Astrocyte (in vitro differentiated cells and primary cell): ENCODE measurements around the gene SCUBE1. TPM values are rescaled to one million over a fixed set of nuclear protein-coding genes. Genes with fewer than 3 reads are reported as not detected.

Experiments
- DNase-seq: peaks from one replicate; pipeline ENCODE4 v3.0.0-alpha.2; 2010; ENCODE audit warnings: low read depth
- FAIRE-seq: peaks from 2 replicates; lab custom pipeline; 2011; peaks lifted over from hg19 to GRCh38; lab: Jason Lieb, UNC
- H2AFZ ChIP-seq: 2 replicates; pipeline ENCODE4 v1.6.0; 2012; ENCODE audit warnings: low read depth, low read length, inconsistent platforms
- H3K27ac ChIP-seq: 2 replicates; pipeline ENCODE4 v1.5.1; 2011; ENCODE audit warnings: low read depth, low read length, inconsistent platforms
- H3K27me3 ChIP-seq: 2 replicates; pipeline ENCODE4 v1.6.0; 2011; ENCODE audit warnings: low read length, inconsistent platforms; ENCODE audit not compliant: insufficient read depth
- H3K36me3 ChIP-seq: 2 replicates; pipeline ENCODE4 v1.5.1; 2011; ENCODE audit warnings: low read length, inconsistent platforms; ENCODE audit not compliant: insufficient read depth
- H3K4me1 ChIP-seq: 2 replicates; pipeline ENCODE4 v1.5.1; 2011; ENCODE audit warnings: low read length, inconsistent platforms; ENCODE audit not compliant: insufficient read depth
- H3K4me2 ChIP-seq: 2 replicates; pipeline ENCODE4 v1.6.0; 2012; ENCODE audit warnings: low read length, inconsistent platforms
- H3K4me3 ChIP-seq: 2 replicates; pipeline ENCODE4 v1.5.1; 2011; ENCODE audit warnings: low read depth, mild to moderate bottlenecking, low read length, inconsistent platforms; ENCODE audit not compliant: insufficient read depth
- H3K79me2 ChIP-seq: 2 replicates; pipeline ENCODE4 v1.6.0; 2012; ENCODE audit warnings: mild to moderate bottlenecking, low read length, inconsistent platforms; ENCODE audit not compliant: insufficient read depth
- H3K9ac ChIP-seq: 2 replicates; pipeline ENCODE4 v1.6.0; 2012; ENCODE audit warnings: mild to moderate bottlenecking, low read length, inconsistent platforms
- H3K9me3 ChIP-seq: 2 replicates; pipeline ENCODE4 v1.5.1; 2012; ENCODE audit warnings: low read depth, mild to moderate bottlenecking, low read length, inconsistent platforms; ENCODE audit not compliant: insufficient read depth
- H4K20me1 ChIP-seq: 2 replicates; pipeline ENCODE4 v1.6.0; 2012; ENCODE audit warnings: low read length, inconsistent platforms; ENCODE audit not compliant: insufficient read depth
- H3K27ac Mint-ChIP-seq: one replicate; pipeline ENCODE4 v1.8.0; 2021; ENCODE audit warnings: mild to moderate bottlenecking, mixed read lengths; ENCODE audit not compliant: unreplicated experiment
- H3K27me3 Mint-ChIP-seq: one replicate; pipeline ENCODE4 v1.8.0; 2021; ENCODE audit warnings: low read depth, mixed read lengths; ENCODE audit not compliant: unreplicated experiment
- H3K36me3 Mint-ChIP-seq: one replicate; pipeline ENCODE4 v1.8.0; 2021; ENCODE audit warnings: low read depth, mixed read lengths; ENCODE audit not compliant: unreplicated experiment
- H3K4me1 Mint-ChIP-seq: one replicate; pipeline ENCODE4 v1.8.0; 2021; ENCODE audit warnings: low read depth, mixed read lengths; ENCODE audit not compliant: unreplicated experiment
- H3K4me3 Mint-ChIP-seq: one replicate; pipeline ENCODE4 v1.8.0; 2021; ENCODE audit warnings: mild to moderate bottlenecking, moderate library complexity, mixed read lengths; ENCODE audit not compliant: unreplicated experiment
- H3K9me3 Mint-ChIP-seq: one replicate; pipeline ENCODE4 v1.8.0; 2021; ENCODE audit warnings: mild to moderate bottlenecking, mixed read lengths; ENCODE audit not compliant: unreplicated experiment
- EZH2 ChIP-seq: IDR thresholded peaks from 2 replicates; pipeline ENCODE4 v1.6.1; 2012; ENCODE audit warnings: mild to moderate bottlenecking, low read length, inconsistent platforms; ENCODE audit not compliant: insufficient read depth
- total RNA-seq: library from RNA; stranded (reverse); gene quantifications from 2 replicates; pipeline ENCODE4 v1.2.1, GENCODE V29; 2021
- TF ChIP-seq, protein P1 (sequence below): IDR thresholded peaks from 2 replicates; pipeline ENCODE4 v1.5.1; 2011; ENCODE audit warnings: low read depth, mild to moderate bottlenecking, inconsistent platforms, low read length, moderate library complexity; ENCODE audit not compliant: insufficient read depth

Gene SCUBE1
- total RNA-seq, 1 donor from 2014 or later: 0.07 TPM

DNA sequence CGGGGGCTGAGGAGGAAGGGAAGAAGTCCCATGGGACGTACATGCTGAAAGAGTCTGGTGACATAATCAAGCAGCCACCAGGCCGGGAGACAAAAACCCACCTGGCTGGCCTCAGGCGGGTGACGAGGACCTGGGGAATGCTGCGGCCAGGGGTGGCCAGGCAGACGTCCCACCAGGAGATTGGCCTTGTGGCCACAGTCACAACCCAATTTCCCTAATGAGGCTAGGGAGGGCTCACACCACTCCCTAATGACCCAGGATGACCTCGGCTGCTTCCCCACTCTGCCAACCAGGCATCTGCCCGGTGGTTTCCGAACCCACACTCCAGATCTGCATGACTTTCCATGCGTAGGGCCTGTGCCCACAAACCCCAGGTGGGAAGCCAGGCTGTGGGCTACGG lies 66.9 kb downstream of the SCUBE1 start:
- H3K4me1 Mint-ChIP-seq: peaks cover 12% of the 10 kb centered on the region
- H3K4me2 ChIP-seq: no peak overlapping the region
- peaks cover 53% of the 10 kb centered on the region for H3K27me3 Mint-ChIP-seq
- TF ChIP-seq, protein P1, sequence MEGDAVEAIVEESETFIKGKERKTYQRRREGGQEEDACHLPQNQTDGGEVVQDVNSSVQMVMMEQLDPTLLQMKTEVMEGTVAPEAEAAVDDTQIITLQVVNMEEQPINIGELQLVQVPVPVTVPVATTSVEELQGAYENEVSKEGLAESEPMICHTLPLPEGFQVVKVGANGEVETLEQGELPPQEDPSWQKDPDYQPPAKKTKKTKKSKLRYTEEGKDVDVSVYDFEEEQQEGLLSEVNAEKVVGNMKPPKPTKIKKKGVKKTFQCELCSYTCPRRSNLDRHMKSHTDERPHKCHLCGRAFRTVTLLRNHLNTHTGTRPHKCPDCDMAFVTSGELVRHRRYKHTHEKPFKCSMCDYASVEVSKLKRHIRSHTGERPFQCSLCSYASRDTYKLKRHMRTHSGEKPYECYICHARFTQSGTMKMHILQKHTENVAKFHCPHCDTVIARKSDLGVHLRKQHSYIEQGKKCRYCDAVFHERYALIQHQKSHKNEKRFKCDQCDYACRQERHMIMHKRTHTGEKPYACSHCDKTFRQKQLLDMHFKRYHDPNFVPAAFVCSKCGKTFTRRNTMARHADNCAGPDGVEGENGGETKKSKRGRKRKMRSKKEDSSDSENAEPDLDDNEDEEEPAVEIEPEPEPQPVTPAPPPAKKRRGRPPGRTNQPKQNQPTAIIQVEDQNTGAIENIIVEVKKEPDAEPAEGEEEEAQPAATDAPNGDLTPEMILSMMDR: no peak
- TF ChIP-seq EZH2: no peak
- no peaks in the 10 kb centered on the region for H3K9me3 Mint-ChIP-seq
- H3K36me3 ChIP-seq: no peaks in the 10 kb centered on the region
- no peaks in the 10 kb centered on the region for H3K9me3 ChIP-seq
- FAIRE-seq: no peak
- H2AFZ ChIP-seq: no peak overlapping the region
- no peak overlapping the region for H3K4me3 ChIP-seq
- H3K4me1 ChIP-seq: no peaks in the 10 kb centered on the region
- no peaks in the 10 kb centered on the region for H3K79me2 ChIP-seq
- H4K20me1 ChIP-seq: no peaks in the 10 kb centered on the region
- H3K4me3 Mint-ChIP-seq: no peak overlapping the region
- H3K27me3 ChIP-seq: no peaks in the 10 kb centered on the region
- no peak overlapping the region for H3K27ac ChIP-seq
- no peak overlapping the region for H3K9ac ChIP-seq
- no peak overlapping the region for H3K27ac Mint-ChIP-seq
- no peaks in the 10 kb centered on the region for H3K36me3 Mint-ChIP-seq
- no peak for DNase-seq

DNA sequence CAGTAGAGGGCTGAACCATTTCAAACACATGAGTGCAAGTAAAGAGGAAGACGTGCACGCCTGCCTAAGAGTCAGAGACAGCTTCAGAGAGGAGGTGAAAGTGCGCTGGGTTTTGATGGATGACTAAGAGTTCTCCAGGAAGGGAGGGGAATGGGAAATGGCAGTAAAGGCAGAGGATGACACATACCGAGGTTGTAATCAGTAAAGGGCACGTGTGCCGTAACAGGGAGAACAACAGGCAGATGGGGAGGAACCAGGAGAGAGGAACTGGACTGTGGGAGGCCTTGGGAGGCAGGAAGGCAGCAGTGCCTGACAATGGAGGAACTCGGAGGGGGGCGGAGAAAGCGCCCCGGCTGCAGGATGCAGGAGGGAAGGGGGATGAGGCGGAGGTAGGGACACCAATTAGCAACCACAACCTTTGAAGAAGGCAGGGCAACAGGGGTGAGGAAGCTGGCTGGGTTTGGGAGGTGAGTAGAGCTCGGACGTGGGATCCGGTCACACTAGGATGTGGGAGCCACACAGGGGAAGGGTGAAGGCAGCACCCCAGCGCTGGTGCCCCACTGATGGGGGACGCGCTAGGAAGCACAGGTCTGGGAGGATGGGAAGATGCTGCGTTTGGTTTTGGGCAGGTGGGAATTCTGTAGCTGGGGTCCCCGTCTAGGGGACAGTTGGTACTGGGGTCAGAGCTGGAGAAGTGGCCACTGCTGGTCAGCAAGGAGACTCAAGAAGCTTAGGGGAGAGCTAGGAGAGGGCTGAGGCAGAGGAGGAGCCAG lies 67.4 kb downstream of the SCUBE1 start:
- H3K4me1 ChIP-seq: no peaks in the 10 kb centered on the region
- no peak for TF ChIP-seq EZH2
- TF ChIP-seq, protein P1: no peak
- H3K4me2 ChIP-seq: no peak overlapping the region
- Mint-ChIP-seq H3K27ac (no peak overlapping the region), H3K4me3 (peak overlapping the region; percentile 52), H3K9me3 (no peaks in the 10 kb centered on the region), H3K4me1 (peaks cover 12% of the 10 kb centered on the region), H3K36me3 (no peaks in the 10 kb centered on the region), H3K27me3 (peaks cover 58% of the 10 kb centered on the region)
- DNase-seq (no peak), FAIRE-seq (no peak)
- H3K9ac ChIP-seq: no peak overlapping the region
- H3K79me2 ChIP-seq: no peaks in the 10 kb centered on the region
- no peak overlapping the region for H3K27ac ChIP-seq
- H3K27me3 ChIP-seq: peaks cover 4% of the 10 kb centered on the region
- no peaks in the 10 kb centered on the region for H4K20me1 ChIP-seq
- no peaks in the 10 kb centered on the region for H3K9me3 ChIP-seq
- H3K36me3 ChIP-seq: no peaks in the 10 kb centered on the region
- no peak overlapping the region for H3K4me3 ChIP-seq
- no peak overlapping the region for H2AFZ ChIP-seq
